ENCODE measurements around the gene OR51Q1. TPM values are rescaled to one million over a fixed set of nuclear protein-coding genes. Genes with fewer than 3 reads are reported as not detected.

OR51Q1 gene
- total RNA-seq, 1 donor from 2014 or later: not detected

- Mint-ChIP-seq H3K4me3 (no peak overlapping the region), H3K4me1 (no peaks in the 10 kb centered on the region), H3K9me3 (no peaks in the 10 kb centered on the region), H3K27ac (no peak overlapping the region), H3K27me3 (ENCODE audit: low read depth) (peaks cover 1% of the 10 kb centered on the region), H3K36me3 (no peaks in the 10 kb centered on the region)
- TF ChIP-seq CTCF (IDR thresholded peaks at IDR 0.05; ENCODE audit: unreplicated experiment): no peak
- DNase-seq (ENCODE audit: low spot score in 2 of 2, unreplicated experiment in 2 of 2): no peak
Measured at GRCh38 chr11:5394091-5394490, 27.8 kb upstream of the OR51Q1 start.

- no peak for DNase-seq (ENCODE audit: low spot score in 2 of 2, unreplicated experiment in 2 of 2)
- Mint-ChIP-seq H3K4me3 (no peak overlapping the region), H3K36me3 (no peaks in the 10 kb centered on the region), H3K4me1 (no peaks in the 10 kb centered on the region), H3K27me3 (ENCODE audit: low read depth) (peaks cover 13% of the 10 kb centered on the region), H3K27ac (no peak overlapping the region), H3K9me3 (peaks cover 6% of the 10 kb centered on the region)
- no peak for TF ChIP-seq CTCF (IDR thresholded peaks at IDR 0.05; ENCODE audit: unreplicated experiment)
Measured at GRCh38 chr11:5398936-5399335, 23.0 kb upstream of the OR51Q1 start.

GRCh38 chr11:5405173-5405572, 16.7 kb upstream of the OR51Q1 start:
- H3K27ac Mint-ChIP-seq: no peak overlapping the region
- peaks cover 6% of the 10 kb centered on the region for H3K9me3 Mint-ChIP-seq
- no peaks in the 10 kb centered on the region for H3K36me3 Mint-ChIP-seq
- peaks cover 26% of the 10 kb centered on the region for H3K27me3 Mint-ChIP-seq (ENCODE audit: low read depth)
- TF ChIP-seq CTCF (IDR thresholded peaks at IDR 0.05; ENCODE audit: unreplicated experiment): no peak
- DNase-seq (ENCODE audit: low spot score in 2 of 2, unreplicated experiment in 2 of 2): no peak
- no peaks in the 10 kb centered on the region for H3K4me1 Mint-ChIP-seq
- H3K4me3 Mint-ChIP-seq: no peak overlapping the region

GRCh38 chr11:5420993-5421392, 918 bp upstream of the OR51Q1 start:
- Mint-ChIP-seq H3K9me3 (no peaks in the 10 kb centered on the region), H3K4me1 (no peaks in the 10 kb centered on the region), H3K27ac (no peak overlapping the region), H3K4me3 (no peak overlapping the region), H3K36me3 (no peaks in the 10 kb centered on the region), H3K27me3 (ENCODE audit: low read depth) (peaks cover 3% of the 10 kb centered on the region)
- no peak for DNase-seq (ENCODE audit: low spot score in 2 of 2, unreplicated experiment in 2 of 2)
- TF ChIP-seq CTCF (IDR thresholded peaks at IDR 0.05; ENCODE audit: unreplicated experiment): no peak

GRCh38 chr11:5423131-5423530, 1.2 kb downstream of the OR51Q1 start:
- no peak overlapping the region for H3K4me3 Mint-ChIP-seq

More at GRCh38 chr11:5423131-5423530, 1.2 kb downstream of the OR51Q1 start:
- Mint-ChIP-seq H3K27ac (no peak overlapping the region), H3K27me3 (ENCODE audit: low read depth) (peaks cover 10% of the 10 kb centered on the region), H3K9me3 (no peaks in the 10 kb centered on the region), H3K4me1 (no peaks in the 10 kb centered on the region), H3K36me3 (no peaks in the 10 kb centered on the region)
- TF ChIP-seq CTCF (IDR thresholded peaks at IDR 0.05; ENCODE audit: unreplicated experiment): no peak
- DNase-seq (ENCODE audit: low spot score in 2 of 2, unreplicated experiment in 2 of 2): no peak

Measured in mesothelial cell of epicardium (in vitro differentiated cells).